ENCODE results near the gene KRTAP12-1. TPM values are rescaled to one million over a fixed set of nuclear protein-coding genes. Genes with fewer than 3 reads are reported as not detected.
"Not testable (repeated sequence)": the region's sequence is repeated elsewhere in the genome, so short reads cannot be mapped to it uniquely, and the experiment has no call there.

KRTAP12-1 gene
- total RNA-seq, 2 experiments from 2014 or later, result not detected

- Mint-ChIP-seq H3K9me3 (peaks cover 30% of the 10 kb centered on the region), H3K27ac (no peak overlapping the region), H3K4me1 (peaks cover 31% of the 10 kb centered on the region), H3K36me3 (peaks cover 34% of the 10 kb centered on the region), H3K27me3 (no peaks in the 10 kb centered on the region), H3K4me3 (no peak overlapping the region)
- DNase-seq, result no peak
These were observed 28.8 kb downstream of the KRTAP12-1 start for GRCh38 chr21:44653123-44653522.

- Mint-ChIP-seq H3K4me1 (peaks cover 18% of the 10 kb centered on the region), H3K36me3 (peaks cover 15% of the 10 kb centered on the region), H3K9me3 (peaks cover 13% of the 10 kb centered on the region), H3K4me3 (no peak overlapping the region), H3K27ac (no peak overlapping the region), H3K27me3 (no peaks in the 10 kb centered on the region)
- no peak for DNase-seq
These were observed 30.8 kb downstream of the KRTAP12-1 start for GRCh38 chr21:44650973-44651675.

GRCh38 chr21:44650265-44650972 is 31.5 kb downstream of the KRTAP12-1 start:
- Mint-ChIP-seq H3K4me1 (peaks cover 18% of the 10 kb centered on the region), H3K27ac (no peak overlapping the region), H3K27me3 (no peaks in the 10 kb centered on the region), H3K36me3 (peaks cover 10% of the 10 kb centered on the region), H3K4me3 (no peak overlapping the region), H3K9me3 (peaks cover 12% of the 10 kb centered on the region)
- no peak for DNase-seq

- peaks cover 16% of the 10 kb centered on the region for H3K9me3 Mint-ChIP-seq
- no peak overlapping the region for H3K27ac Mint-ChIP-seq
- no peak overlapping the region for H3K4me3 Mint-ChIP-seq
- H3K36me3 Mint-ChIP-seq, result peaks cover 14% of the 10 kb centered on the region
- no peak for DNase-seq
- H3K4me1 Mint-ChIP-seq, result peaks cover 12% of the 10 kb centered on the region
- no peaks in the 10 kb centered on the region for H3K27me3 Mint-ChIP-seq
These were observed 32.4 kb downstream of the KRTAP12-1 start for GRCh38 chr21:44649521-44650100.

GRCh38 chr21:44648557-44649311 is 33.2 kb downstream of the KRTAP12-1 start:
- peaks cover 20% of the 10 kb centered on the region for H3K9me3 Mint-ChIP-seq
- no peak for DNase-seq
- no peak overlapping the region for H3K27ac Mint-ChIP-seq
- no peak overlapping the region for H3K4me3 Mint-ChIP-seq
- no peaks in the 10 kb centered on the region for H3K27me3 Mint-ChIP-seq
- H3K4me1 Mint-ChIP-seq, result peaks cover 3% of the 10 kb centered on the region
- H3K36me3 Mint-ChIP-seq, result peaks cover 7% of the 10 kb centered on the region

- DNase-seq, result no peak
- H3K4me3 Mint-ChIP-seq, result no peak overlapping the region
- no peaks in the 10 kb centered on the region for H3K27me3 Mint-ChIP-seq
- no peak overlapping the region for H3K27ac Mint-ChIP-seq
- peaks cover 5% of the 10 kb centered on the region for H3K36me3 Mint-ChIP-seq
- no peaks in the 10 kb centered on the region for H3K4me1 Mint-ChIP-seq
- H3K9me3 Mint-ChIP-seq, result peaks cover 25% of the 10 kb centered on the region
These were observed 34.8 kb downstream of the KRTAP12-1 start for GRCh38 chr21:44647222-44647552.

- H3K36me3 Mint-ChIP-seq, H3K27me3 Mint-ChIP-seq, H3K27ac Mint-ChIP-seq, H3K4me3 Mint-ChIP-seq, DNase-seq, H3K4me1 Mint-ChIP-seq: not testable (repeated sequence)
- peaks cover 27% of the 10 kb centered on the region for H3K9me3 Mint-ChIP-seq
These were observed 35.4 kb downstream of the KRTAP12-1 start, which contains the start of gene KRTAP10-11 for GRCh38 chr21:44646366-44647221. TSS of gene KRTAP10-11 (plus strand) at chr21:44646414. CDS start at chr21:44646459, 45 bp downstream.

GRCh38 chr21:44644878-44645277 is 37.1 kb downstream of the KRTAP12-1 start:
- no peaks in the 10 kb centered on the region for H3K27me3 Mint-ChIP-seq
- peaks cover 8% of the 10 kb centered on the region for H3K36me3 Mint-ChIP-seq
- H3K9me3 Mint-ChIP-seq, result peaks cover 32% of the 10 kb centered on the region
- DNase-seq, result no peak
- no peak overlapping the region for H3K27ac Mint-ChIP-seq
- H3K4me3 Mint-ChIP-seq, result no peak overlapping the region
- no peaks in the 10 kb centered on the region for H3K4me1 Mint-ChIP-seq

- Mint-ChIP-seq H3K27ac (no peak overlapping the region), H3K36me3 (peaks cover 8% of the 10 kb centered on the region), H3K27me3 (no peaks in the 10 kb centered on the region), H3K4me1 (no peaks in the 10 kb centered on the region), H3K9me3 (peaks cover 32% of the 10 kb centered on the region), H3K4me3 (no peak overlapping the region)
- DNase-seq, result no peak
These were observed 38.1 kb downstream of the KRTAP12-1 start for GRCh38 chr21:44643741-44644310.

- H3K4me3 Mint-ChIP-seq, result no peak overlapping the region
- H3K9me3 Mint-ChIP-seq, result peaks cover 32% of the 10 kb centered on the region
- H3K4me1 Mint-ChIP-seq, result no peaks in the 10 kb centered on the region
- H3K36me3 Mint-ChIP-seq, result peaks cover 8% of the 10 kb centered on the region
- H3K27ac Mint-ChIP-seq, result no peak overlapping the region
- no peaks in the 10 kb centered on the region for H3K27me3 Mint-ChIP-seq
- no peak for DNase-seq
These were observed 41.2 kb downstream of the KRTAP12-1 start for GRCh38 chr21:44640761-44641160.

- no peak overlapping the region for H3K4me3 Mint-ChIP-seq
- peaks cover 23% of the 10 kb centered on the region for H3K9me3 Mint-ChIP-seq
- DNase-seq, result no peak
- H3K36me3 Mint-ChIP-seq, result peaks cover 3% of the 10 kb centered on the region
- no peaks in the 10 kb centered on the region for H3K27me3 Mint-ChIP-seq
- H3K4me1 Mint-ChIP-seq, result no peaks in the 10 kb centered on the region
- H3K27ac Mint-ChIP-seq, result no peak overlapping the region
These were observed 42.7 kb downstream of the KRTAP12-1 start for GRCh38 chr21:44639331-44639655.

- H3K9me3 Mint-ChIP-seq, result peaks cover 19% of the 10 kb centered on the region
- not testable (repeated sequence) for H3K4me1 Mint-ChIP-seq, H3K27me3 Mint-ChIP-seq, H3K27ac Mint-ChIP-seq, H3K36me3 Mint-ChIP-seq, DNase-seq, H3K4me3 Mint-ChIP-seq
These were observed 43.2 kb downstream of the KRTAP12-1 start for GRCh38 chr21:44638506-44639330.

- H3K36me3 Mint-ChIP-seq, H3K4me1 Mint-ChIP-seq, H3K4me3 Mint-ChIP-seq, DNase-seq, H3K27me3 Mint-ChIP-seq, H3K27ac Mint-ChIP-seq: not testable (repeated sequence)
- H3K9me3 Mint-ChIP-seq, result peaks cover 17% of the 10 kb centered on the region
These were observed 44.1 kb downstream of the KRTAP12-1 start for GRCh38 chr21:44637851-44638348.

Data from activated naive CD8-positive, alpha-beta T cell treated with anti-CD3 and anti-CD28 coated beads for 36 hours (primary cell).